Measurements from ENCODE around the gene SETDB1.

Gene SETDB1

DNA sequence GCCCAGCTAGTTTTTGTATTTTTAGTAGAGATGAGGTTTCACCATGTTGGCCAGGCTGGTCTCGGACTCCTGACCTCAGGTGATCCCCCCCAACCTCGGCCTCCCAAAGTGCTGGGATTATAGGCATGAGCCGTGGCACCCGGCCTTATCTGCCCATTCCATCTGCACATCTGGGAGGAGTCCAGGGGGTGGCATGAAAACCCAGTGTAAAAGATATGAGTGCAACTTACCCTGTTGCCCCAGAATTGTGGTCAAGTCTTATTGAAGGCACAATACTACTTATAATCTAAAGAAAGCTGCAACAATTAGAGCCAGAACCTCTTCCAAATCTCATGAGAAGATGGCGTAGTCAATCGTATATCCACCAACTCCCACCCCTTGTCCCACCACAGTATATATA is 20.9 kb upstream of the SETDB1 start:
- in situ Hi-C loops (cut with HindIII; ENCODE audit: low pct_ligation_motif_present, low sequenced_read_pairs) = no loop called here
- Histone ChIP-seq H3K27me3 (replicated peaks) (no peaks in the 10 kb centered on the region), H3K27ac (no peak overlapping the region), H3K4me3 (ENCODE audit: low read depth, low read length) (no peak overlapping the region), H3K36me3 (replicated peaks) (no peaks in the 10 kb centered on the region)
- TF ChIP-seq, protein P1, sequence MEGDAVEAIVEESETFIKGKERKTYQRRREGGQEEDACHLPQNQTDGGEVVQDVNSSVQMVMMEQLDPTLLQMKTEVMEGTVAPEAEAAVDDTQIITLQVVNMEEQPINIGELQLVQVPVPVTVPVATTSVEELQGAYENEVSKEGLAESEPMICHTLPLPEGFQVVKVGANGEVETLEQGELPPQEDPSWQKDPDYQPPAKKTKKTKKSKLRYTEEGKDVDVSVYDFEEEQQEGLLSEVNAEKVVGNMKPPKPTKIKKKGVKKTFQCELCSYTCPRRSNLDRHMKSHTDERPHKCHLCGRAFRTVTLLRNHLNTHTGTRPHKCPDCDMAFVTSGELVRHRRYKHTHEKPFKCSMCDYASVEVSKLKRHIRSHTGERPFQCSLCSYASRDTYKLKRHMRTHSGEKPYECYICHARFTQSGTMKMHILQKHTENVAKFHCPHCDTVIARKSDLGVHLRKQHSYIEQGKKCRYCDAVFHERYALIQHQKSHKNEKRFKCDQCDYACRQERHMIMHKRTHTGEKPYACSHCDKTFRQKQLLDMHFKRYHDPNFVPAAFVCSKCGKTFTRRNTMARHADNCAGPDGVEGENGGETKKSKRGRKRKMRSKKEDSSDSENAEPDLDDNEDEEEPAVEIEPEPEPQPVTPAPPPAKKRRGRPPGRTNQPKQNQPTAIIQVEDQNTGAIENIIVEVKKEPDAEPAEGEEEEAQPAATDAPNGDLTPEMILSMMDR (IDR thresholded peaks at IDR 0.05; ENCODE audit: low read depth, low read length, missing control alignments) = no peak
- no peak for DNase-seq

DNA sequence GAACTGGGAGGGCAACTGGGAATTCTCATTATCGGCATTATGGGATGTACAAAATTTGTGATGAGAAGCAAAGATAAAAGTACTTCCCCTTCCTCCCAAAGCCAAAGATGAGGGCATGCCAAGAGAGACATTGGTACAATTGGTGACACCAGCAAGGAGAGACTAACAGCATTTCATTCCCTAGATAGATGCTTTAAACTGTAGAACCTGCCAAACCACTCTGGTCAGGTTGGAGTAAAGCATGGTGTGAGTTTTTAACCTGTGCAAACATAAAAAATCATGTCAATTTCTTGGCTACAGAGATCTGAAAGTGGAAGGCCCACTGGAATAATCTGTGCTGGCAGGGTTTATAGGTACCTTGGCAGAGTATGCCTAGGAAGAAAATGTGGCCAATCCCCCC is 19.8 kb upstream of the SETDB1 start:
- TF ChIP-seq, protein P1 (IDR thresholded peaks at IDR 0.05; ENCODE audit: low read depth, low read length, missing control alignments) = no peak
- DNase-seq = no peak
- Histone ChIP-seq H3K27ac (no peak overlapping the region), H3K27me3 (replicated peaks) (no peaks in the 10 kb centered on the region), H3K4me3 (ENCODE audit: low read depth, low read length) (no peak overlapping the region), H3K36me3 (replicated peaks) (no peaks in the 10 kb centered on the region)
- in situ Hi-C loops (cut with HindIII; ENCODE audit: low pct_ligation_motif_present, low sequenced_read_pairs) = no loop called here

DNA sequence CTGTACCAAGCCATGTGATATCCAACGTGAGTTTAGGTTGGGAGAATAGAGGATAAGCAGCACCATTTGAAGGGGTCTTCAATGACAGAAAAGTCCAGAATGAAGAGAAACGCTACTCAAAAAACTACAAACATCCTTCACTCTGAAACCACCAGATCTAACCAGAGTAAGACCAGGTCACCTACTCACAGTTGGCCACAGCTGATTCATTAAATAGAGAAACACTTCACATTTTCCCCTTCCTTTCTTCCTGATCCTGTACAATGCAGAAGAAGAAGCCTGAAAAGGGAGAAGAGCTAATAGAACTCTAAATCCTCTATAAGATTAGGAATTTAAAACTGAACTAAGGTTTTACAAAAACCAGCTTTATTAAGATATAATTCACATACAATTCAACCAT is 19.4 kb upstream of the SETDB1 start:
- no peaks in the 10 kb centered on the region for H3K36me3 ChIP-seq (replicated peaks)
- no peak overlapping the region for H3K4me3 ChIP-seq (ENCODE audit: low read depth, low read length)
- no peaks in the 10 kb centered on the region for H3K27me3 ChIP-seq (replicated peaks)
- no peak for DNase-seq
- no peak overlapping the region for H3K27ac ChIP-seq
- TF ChIP-seq, protein P1 (IDR thresholded peaks at IDR 0.05; ENCODE audit: low read depth, low read length, missing control alignments) = no peak
- in situ Hi-C loops (cut with HindIII; ENCODE audit: low pct_ligation_motif_present, low sequenced_read_pairs) = no loop called here

DNA sequence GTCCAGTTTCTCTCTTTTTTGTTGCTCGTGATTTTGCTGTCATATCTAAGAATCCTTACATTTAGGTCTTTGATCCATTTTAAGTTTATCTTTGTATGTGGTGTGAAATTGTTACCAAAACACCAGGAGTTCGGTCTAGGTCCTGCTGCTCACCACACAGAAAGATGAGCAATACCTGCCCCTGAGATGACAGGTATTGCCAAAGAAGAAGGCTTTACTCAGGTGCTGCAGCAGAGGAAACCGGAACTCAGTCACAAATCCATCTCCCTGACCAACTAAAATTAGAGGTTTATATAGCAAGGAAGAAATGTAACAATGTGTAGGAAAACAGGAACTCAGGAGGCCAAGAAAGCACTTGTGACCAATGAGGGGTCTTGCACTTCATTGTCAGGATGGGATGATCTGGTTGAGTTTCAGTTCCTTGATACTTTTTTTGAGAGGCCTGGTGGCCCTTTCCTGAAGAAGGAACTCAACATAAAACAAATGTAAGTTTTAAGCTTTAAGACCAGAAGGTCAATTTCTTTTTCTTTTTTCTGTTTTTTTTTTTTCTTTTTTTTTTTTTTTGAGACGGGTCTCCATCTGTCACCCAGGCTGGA is 16.5 kb upstream of the SETDB1 start:
- in situ Hi-C loops (cut with HindIII; ENCODE audit: low pct_ligation_motif_present, low sequenced_read_pairs) = no loop called here
- no peak overlapping the region for H3K4me3 ChIP-seq (ENCODE audit: low read depth, low read length)
- no peaks in the 10 kb centered on the region for H3K27me3 ChIP-seq (replicated peaks)
- TF ChIP-seq, protein P1 (IDR thresholded peaks at IDR 0.05; ENCODE audit: low read depth, low read length, missing control alignments) = no peak
- no peak for DNase-seq
- H3K27ac ChIP-seq = no peak overlapping the region
- H3K36me3 ChIP-seq (replicated peaks) = no peaks in the 10 kb centered on the region

DNA sequence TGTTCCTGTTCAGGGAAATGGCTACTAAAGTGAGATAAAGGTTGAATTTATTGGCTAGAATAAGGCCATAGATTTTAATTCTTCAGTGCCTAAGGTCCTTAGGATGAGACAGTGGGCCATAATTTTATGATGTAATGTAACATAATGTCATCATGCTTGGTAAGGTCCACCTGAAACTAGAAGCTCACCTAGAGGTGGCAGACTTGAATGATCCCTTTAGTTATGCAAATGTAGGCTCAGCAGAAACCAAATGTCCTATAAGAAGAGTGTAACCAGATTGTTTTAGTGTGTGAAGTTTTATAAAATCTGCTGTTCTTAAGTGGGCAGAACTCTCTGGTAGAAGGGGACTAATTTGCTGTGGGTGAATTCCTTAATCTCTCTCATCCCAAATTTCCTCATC is 13.5 kb upstream of the SETDB1 start:
- H3K36me3 ChIP-seq (replicated peaks) = no peaks in the 10 kb centered on the region
- no peak overlapping the region for H3K4me3 ChIP-seq (ENCODE audit: low read depth, low read length)
- H3K27ac ChIP-seq = no peak overlapping the region
- no peaks in the 10 kb centered on the region for H3K27me3 ChIP-seq (replicated peaks)
- in situ Hi-C loops (cut with HindIII; ENCODE audit: low pct_ligation_motif_present, low sequenced_read_pairs) = no loop called here
- TF ChIP-seq, protein P1 (IDR thresholded peaks at IDR 0.05; ENCODE audit: low read depth, low read length, missing control alignments) = no peak
- DNase-seq = no peak

GRCh38 chr1:150917387-150917786 is 8.8 kb upstream of the SETDB1 start:
- H3K27ac ChIP-seq = no peak overlapping the region
- no peak overlapping the region for H3K4me3 ChIP-seq (ENCODE audit: low read depth, low read length)
- H3K36me3 ChIP-seq (replicated peaks) = no peaks in the 10 kb centered on the region
- in situ Hi-C loops (cut with HindIII; ENCODE audit: low pct_ligation_motif_present, low sequenced_read_pairs) = no loop called here
- TF ChIP-seq, protein P1 (IDR thresholded peaks at IDR 0.05; ENCODE audit: low read depth, low read length, missing control alignments) = no peak
- no peak for DNase-seq
- no peaks in the 10 kb centered on the region for H3K27me3 ChIP-seq (replicated peaks)
